ENCODE data around the gene RAD21L1. TPM values are rescaled to one million over a fixed set of nuclear protein-coding genes. Genes with fewer than 3 reads are reported as not detected.

The RAD21L1 gene
- polyA plus RNA-seq, 1 donor from 2014 or later, result not detected

DNA sequence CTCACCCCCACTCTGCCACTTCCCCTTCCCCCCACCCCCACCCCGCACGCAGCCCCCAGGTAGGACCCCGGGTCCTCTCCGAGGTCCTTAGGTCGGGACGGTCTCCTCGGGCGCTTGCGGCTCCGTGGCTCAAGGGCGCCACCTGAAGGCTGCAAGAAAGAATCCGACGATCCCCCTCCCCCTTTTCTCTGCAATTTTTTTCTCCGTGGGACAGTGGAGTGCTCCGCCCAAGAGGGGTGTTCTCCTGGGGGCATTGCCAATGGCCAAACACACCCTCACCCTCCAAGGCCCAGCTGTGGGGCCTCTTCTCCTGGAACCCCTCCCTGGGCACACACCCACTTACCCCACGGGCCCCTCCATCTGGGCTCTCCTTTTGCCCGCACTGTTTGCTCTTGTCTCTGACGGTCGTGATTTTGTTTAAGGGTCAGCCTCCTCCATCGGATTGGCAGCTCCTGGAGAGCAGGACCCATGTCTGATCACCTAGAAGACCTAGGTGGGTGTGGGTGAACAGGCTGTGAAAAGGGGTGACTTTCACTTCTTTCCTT lies 40.0 kb upstream of the RAD21L1 start:
- TF ChIP-seq MXI1 (conservative IDR thresholded peaks at IDR 0.05; ENCODE audit: poor library complexity, severe bottlenecking), result no peak
- TF ChIP-seq, protein P1, sequence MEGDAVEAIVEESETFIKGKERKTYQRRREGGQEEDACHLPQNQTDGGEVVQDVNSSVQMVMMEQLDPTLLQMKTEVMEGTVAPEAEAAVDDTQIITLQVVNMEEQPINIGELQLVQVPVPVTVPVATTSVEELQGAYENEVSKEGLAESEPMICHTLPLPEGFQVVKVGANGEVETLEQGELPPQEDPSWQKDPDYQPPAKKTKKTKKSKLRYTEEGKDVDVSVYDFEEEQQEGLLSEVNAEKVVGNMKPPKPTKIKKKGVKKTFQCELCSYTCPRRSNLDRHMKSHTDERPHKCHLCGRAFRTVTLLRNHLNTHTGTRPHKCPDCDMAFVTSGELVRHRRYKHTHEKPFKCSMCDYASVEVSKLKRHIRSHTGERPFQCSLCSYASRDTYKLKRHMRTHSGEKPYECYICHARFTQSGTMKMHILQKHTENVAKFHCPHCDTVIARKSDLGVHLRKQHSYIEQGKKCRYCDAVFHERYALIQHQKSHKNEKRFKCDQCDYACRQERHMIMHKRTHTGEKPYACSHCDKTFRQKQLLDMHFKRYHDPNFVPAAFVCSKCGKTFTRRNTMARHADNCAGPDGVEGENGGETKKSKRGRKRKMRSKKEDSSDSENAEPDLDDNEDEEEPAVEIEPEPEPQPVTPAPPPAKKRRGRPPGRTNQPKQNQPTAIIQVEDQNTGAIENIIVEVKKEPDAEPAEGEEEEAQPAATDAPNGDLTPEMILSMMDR (IDR thresholded peaks at IDR 0.05; ENCODE audit: poor library complexity, severe bottlenecking), result peak; percentile 76
- TF ChIP-seq EP300 (conservative IDR thresholded peaks at IDR 0.05; ENCODE audit: poor library complexity, severe bottlenecking), result no peak
- TF ChIP-seq, protein P2, sequence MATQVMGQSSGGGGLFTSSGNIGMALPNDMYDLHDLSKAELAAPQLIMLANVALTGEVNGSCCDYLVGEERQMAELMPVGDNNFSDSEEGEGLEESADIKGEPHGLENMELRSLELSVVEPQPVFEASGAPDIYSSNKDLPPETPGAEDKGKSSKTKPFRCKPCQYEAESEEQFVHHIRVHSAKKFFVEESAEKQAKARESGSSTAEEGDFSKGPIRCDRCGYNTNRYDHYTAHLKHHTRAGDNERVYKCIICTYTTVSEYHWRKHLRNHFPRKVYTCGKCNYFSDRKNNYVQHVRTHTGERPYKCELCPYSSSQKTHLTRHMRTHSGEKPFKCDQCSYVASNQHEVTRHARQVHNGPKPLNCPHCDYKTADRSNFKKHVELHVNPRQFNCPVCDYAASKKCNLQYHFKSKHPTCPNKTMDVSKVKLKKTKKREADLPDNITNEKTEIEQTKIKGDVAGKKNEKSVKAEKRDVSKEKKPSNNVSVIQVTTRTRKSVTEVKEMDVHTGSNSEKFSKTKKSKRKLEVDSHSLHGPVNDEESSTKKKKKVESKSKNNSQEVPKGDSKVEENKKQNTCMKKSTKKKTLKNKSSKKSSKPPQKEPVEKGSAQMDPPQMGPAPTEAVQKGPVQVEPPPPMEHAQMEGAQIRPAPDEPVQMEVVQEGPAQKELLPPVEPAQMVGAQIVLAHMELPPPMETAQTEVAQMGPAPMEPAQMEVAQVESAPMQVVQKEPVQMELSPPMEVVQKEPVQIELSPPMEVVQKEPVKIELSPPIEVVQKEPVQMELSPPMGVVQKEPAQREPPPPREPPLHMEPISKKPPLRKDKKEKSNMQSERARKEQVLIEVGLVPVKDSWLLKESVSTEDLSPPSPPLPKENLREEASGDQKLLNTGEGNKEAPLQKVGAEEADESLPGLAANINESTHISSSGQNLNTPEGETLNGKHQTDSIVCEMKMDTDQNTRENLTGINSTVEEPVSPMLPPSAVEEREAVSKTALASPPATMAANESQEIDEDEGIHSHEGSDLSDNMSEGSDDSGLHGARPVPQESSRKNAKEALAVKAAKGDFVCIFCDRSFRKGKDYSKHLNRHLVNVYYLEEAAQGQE (IDR thresholded peaks at IDR 0.05; ENCODE audit: borderline replicate concordance), result no peak
- no peak for TF ChIP-seq TAF1 (IDR thresholded peaks at IDR 0.05; ENCODE audit: low read depth)
- TF ChIP-seq RAD21 (conservative IDR thresholded peaks at IDR 0.05), result peak; percentile 61
- TF ChIP-seq POLR2AphosphoS5 (IDR thresholded peaks at IDR 0.05), result no peak
- TF ChIP-seq SMC3 (conservative IDR thresholded peaks at IDR 0.05; ENCODE audit: poor library complexity), result peak; percentile 43
- TF ChIP-seq EZH2 (IDR thresholded peaks at IDR 0.05; ENCODE audit: borderline replicate concordance, insufficient read depth, low read length, poor library complexity, severe bottlenecking), result no peak

DNA sequence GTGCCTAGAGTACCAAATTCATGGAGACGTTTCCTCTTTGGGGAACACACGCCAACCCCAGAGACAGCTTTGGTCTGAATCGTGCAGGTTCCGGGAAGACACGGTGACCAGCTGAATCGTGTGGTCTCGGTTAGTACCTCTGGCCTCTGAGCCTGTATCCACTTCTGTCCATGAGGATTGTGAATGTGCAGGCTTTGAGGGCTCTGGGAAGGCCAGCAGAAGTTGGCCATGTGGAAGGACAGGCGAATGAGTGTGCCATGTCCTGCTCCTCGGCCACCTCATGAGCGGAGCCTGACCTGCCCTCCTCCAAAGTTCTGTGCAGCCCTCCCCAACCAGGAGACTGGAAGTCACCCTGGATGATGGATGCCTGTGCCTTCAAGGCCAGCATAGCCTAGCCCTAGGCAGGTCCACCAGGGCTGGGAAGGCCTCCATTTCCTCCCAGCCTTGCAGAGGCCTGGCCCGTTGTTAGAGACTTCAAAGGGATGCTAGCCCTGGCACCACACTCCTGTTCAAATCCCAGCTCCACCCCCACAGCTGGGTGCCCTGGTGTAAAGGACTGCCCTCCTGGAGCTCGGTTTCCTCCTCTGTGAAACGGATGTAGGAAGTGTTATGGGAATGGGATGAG lies 39.4 kb upstream of the RAD21L1 start:
- H3K27ac ChIP-seq (ENCODE audit: low read length), result no peak overlapping the region
- no peak overlapping the region for H2AFZ ChIP-seq (ENCODE audit: low read depth, low read length)
- no peak for TF ChIP-seq EP300 (conservative IDR thresholded peaks at IDR 0.05; ENCODE audit: poor library complexity, severe bottlenecking)

More for the DNA sequence above, 40.0 kb upstream of the RAD21L1 start:
- no peak overlapping the region for H3K27ac ChIP-seq (ENCODE audit: low read length)
- H3K79me2 ChIP-seq (replicated peaks; ENCODE audit: insufficient read depth, low read length), result no peaks in the 10 kb centered on the region
- no peak overlapping the region for H3K4me2 ChIP-seq (ENCODE audit: low read length)
- peaks cover 8% of the 10 kb centered on the region for H3K27me3 ChIP-seq (ENCODE audit: insufficient read depth, low read depth, low read length)
- H4K20me1 ChIP-seq (ENCODE audit: insufficient read depth), result no peaks in the 10 kb centered on the region
- peak overlapping the region; percentile 79 for H3K4me3 ChIP-seq (ENCODE audit: low read length)
- no peaks in the 10 kb centered on the region for H3K9me2 ChIP-seq (ENCODE audit: insufficient read depth, low read length)
- H3K9me3 ChIP-seq (ENCODE audit: low read length), result no peaks in the 10 kb centered on the region
- H3K36me3 ChIP-seq (ENCODE audit: insufficient read depth, low read length), result no peaks in the 10 kb centered on the region
- H3K9ac ChIP-seq (ENCODE audit: low read length), result peak overlapping the region; percentile 65
- H2AFZ ChIP-seq (ENCODE audit: low read depth, low read length), result no peak overlapping the region
- no peaks in the 10 kb centered on the region for H3F3A ChIP-seq (ENCODE audit: insufficient read depth, low read length, poor library complexity, severe bottlenecking)

More for the DNA sequence above, 39.4 kb upstream of the RAD21L1 start:
- Histone ChIP-seq H3K4me3 (ENCODE audit: low read length) (peak overlapping the region; percentile 79), H4K20me1 (ENCODE audit: insufficient read depth) (no peaks in the 10 kb centered on the region), H3K9me3 (ENCODE audit: low read length) (no peaks in the 10 kb centered on the region), H3K4me2 (ENCODE audit: low read length) (no peak overlapping the region), H3F3A (ENCODE audit: insufficient read depth, low read length, poor library complexity, severe bottlenecking) (no peaks in the 10 kb centered on the region), H3K27me3 (ENCODE audit: insufficient read depth, low read depth, low read length) (peaks cover 8% of the 10 kb centered on the region), H3K36me3 (ENCODE audit: insufficient read depth, low read length) (no peaks in the 10 kb centered on the region), H3K9ac (ENCODE audit: low read length) (no peak overlapping the region), H3K79me2 (replicated peaks; ENCODE audit: insufficient read depth, low read length) (no peaks in the 10 kb centered on the region), H3K9me2 (ENCODE audit: insufficient read depth, low read length) (no peaks in the 10 kb centered on the region)

Data from neural cell (in vitro differentiated cells).